T47D (cell line): ENCODE measurements around the gene GAB2.

Experiments
- DNase-seq, 2 experiments: peaks; one replicate each; pipeline versions ENCODE4 v3.0.0 to v3.0.0-alpha.2; 2011 to 2012; ENCODE audit warnings: low read depth in 1 of 2, low spot score in 1 of 2
- JUND ChIP-seq: IDR thresholded peaks from 2 replicates; pipeline ENCODE4 v1.6.1; 2012; ENCODE audit warnings: low read depth
- in situ Hi-C: cut with HindIII; loops from 2 replicates; pipeline ENCODE4 v1.10.0; 2016; ENCODE audit warnings: low sequenced_read_pairs, low pct_unique_long_range_greater_than_20kb

GAB2 gene

DNA sequence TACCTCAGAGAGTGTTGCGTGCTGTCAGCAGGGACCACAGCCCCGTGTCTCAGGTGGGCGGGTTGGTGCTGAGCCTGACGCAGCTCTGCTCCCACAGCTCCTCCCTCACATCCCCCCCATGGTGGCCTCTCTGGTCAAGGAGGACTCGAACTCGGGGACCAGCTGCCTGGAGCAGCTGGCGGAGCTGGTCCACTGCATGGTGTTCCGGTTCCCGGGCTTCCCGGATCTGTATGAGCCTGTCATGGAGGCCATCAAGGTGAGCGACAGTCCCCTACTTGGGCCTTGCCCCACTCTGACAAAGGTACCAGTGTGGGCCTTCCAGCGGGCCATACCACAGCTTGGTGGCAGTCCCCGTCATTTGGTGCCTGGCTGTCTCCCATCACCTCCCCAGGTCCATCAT is 217.1 kb downstream of the GAB2 start:
- TF ChIP-seq JUND: no peak
- in situ Hi-C loops: no loop called here
- DNase-seq: no peak

DNA sequence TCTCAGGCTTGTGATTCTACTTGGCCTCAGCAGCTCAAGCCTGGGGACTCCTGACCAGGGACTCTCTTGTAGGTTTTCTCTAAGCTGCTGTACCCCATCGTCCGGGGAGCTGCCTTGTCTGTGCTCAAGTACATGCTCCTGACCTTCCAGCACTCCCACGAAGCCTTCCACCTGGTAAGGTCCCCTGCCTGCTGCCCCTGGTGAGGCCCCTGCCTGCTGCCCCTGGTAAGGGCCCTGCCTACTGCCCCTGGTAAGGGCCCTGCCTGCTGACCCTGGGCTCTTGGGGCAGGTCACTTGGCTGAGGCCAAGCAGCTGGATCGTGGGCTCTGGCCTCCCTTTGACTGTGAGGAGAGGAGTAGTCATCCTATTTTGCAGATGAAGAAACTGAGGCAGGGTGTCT is 217.6 kb downstream of the GAB2 start:
- in situ Hi-C loops: no loop called here

DNA sequence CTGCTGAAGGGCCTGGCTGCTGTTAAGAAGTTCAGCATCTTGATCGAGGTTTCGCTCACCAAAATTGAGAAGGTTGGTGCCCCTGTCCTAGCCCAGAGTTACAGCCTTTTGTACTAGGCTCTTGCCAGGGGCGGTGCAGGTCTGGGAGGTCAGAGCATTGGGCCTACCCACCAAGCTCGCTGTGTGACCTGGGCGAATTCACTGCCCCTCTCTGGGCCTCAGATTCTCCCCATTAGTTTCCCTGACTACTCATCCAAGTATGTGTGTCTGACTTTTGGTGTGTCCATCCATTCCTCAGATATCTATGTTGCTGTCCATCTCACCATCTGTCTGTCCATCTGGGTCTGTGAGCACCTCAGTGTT is 218.0 kb downstream of the GAB2 start:
- in situ Hi-C loops: no loop called here
- TF ChIP-seq JUND: no peak
- no peak for DNase-seq

More for the DNA sequence above, 217.6 kb downstream of the GAB2 start:
- DNase-seq: no peak
- TF ChIP-seq JUND: no peak

DNA sequence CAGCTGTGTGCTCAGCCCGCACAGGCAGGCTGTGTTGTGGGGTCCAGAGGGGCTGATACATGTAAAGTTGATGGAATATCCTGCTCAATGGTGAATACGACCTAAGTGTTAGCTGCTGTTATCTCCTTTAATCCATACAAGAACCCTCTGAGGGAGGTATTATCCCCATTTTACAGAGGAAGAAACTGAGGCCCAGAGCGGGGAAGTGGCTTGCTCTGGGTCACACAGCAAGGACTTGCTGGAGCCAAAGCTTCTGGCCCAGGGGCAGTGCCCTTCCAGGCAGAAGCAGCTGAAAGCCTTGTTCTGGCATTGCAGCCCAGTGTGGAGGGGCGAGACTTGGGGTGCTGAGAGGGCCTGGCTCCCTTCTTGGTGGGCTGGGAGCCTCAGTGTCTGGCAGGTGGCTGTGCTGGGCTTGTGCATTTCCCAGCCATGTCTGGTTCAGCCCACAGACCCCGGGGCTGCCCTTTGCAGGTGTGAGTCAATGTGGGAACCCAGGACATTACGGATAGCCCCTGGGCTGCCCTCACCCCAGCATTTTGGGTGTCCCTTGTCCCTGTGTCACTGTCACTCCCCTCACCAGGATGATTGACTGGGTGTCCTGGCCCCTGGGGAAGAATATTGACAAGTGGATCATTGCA is 218.5 kb downstream of the GAB2 start:
- no peak for DNase-seq
- TF ChIP-seq JUND: no peak
- in situ Hi-C loops: no loop called here

DNA sequence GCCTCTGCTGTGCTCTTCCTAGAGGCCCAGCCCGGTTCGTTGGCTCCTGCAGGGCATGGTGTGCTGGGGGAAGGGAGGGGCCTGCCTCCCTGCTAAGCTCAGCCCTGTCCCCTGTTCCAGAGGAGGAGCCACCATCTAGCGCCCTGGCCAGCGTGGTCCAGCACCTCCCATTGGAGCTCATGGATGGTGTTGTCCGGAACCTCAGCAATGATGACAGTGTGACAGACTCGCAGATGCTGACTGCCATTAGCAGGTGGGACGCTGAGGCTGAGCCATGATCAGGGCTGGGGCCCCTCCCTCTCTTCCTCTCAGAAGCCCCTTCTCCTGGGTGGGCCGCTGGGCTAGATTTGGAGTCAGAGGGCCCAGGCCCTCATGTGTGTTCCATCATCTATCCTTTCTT is 219.8 kb downstream of the GAB2 start:
- no peak for DNase-seq
- no peak for TF ChIP-seq JUND
- in situ Hi-C loops: no loop called here

DNA sequence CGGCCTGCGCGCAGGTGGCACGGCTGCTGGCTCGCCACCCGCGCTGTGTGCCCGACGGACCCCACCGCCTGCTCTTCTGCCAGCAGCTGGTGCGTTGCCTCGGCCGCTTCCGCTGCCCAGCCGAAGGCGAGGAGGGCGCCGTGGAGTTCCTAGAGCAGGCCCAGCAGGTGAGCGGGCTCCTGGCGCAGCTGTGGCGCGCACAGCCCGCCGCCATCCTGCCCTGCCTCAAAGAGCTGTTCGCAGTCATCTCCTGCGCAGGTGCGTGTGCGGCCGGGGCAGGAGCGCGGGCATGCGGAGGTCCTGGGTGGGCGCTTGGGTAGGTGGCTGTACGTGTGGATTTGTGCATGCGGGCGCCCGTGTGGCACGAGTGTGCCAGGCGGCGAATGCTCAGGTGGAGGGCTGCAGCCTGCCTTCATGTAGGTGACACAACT is 220.9 kb downstream of the GAB2 start:
- DNase-seq: no peak
- in situ Hi-C loops: no loop called here
- TF ChIP-seq JUND: no peak

DNA sequence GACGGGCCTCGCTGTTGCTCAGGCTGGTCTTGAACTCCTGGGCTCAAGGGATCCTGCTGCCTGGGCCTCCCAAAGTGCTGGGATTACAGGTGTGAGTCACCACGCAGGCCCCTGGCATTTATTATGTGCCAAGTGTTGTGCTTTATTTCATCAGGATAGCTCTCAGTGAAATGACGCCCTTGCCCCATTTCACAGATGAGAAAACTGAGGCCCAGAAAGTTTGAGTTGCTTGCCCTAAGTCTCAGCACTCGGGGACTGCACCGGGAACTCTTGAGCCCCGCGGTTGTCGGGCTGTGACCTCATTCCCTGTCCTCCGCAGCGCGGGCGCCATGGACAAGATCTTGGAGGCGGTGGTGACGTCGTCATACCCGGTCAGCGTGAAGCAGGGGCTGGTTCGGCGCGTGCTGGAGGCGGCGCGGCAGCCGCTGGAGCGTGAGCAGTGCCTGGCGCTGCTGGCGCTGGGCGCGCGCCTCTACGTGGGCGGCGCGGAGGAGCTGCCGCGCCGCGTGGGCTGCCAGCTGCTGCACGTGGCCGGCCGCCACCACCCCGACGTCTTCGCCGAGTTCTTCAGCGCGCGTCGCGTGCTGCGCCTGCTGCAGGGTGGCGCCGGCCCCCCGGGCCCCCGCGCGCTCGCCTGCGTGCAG is 221.6 kb downstream of the GAB2 start:
- TF ChIP-seq JUND: no peak
- in situ Hi-C loops: no loop called here
- DNase-seq: no peak

DNA sequence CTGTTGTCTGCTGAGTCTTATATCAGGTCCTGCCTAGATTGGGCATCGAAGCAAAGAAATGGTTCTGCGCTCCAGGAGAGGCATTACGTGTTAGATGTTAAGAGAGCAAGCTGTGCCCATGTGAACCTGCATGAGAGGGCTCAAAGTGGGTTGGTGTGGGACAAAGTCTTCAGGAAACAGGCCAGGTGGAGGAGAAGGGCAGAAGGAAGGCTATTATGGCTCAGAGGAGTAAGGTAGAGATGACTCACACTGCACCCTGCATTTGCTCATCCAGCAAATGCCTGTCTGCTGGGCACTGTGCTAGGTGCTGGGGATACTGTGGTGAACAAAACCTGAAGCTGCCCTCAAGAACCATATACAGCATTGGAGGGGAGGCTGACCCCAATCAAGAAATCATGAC is 223.1 kb downstream of the GAB2 start:
- no peak for DNase-seq
- no peak for TF ChIP-seq JUND
- in situ Hi-C loops: no loop called here

DNA sequence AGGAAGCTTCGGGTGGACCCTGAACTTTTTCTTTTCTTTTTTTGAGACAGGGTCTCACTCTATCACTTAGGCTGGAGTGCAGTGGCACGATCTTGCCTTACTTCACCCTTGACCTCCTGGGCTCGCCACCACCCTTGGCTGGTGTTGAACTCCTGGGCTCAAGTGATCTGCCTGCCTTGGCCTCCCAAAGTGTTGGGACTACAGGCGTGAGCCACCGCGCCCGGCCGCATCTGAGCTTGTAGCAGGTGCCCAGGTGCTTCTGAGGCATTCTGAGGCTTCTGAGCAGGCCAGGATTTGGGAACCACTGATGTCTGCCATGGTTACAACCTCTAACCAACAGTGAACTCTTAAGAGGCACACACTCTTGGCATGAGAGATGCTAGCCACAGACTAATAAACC is 223.8 kb downstream of the GAB2 start:
- no peak for DNase-seq
- in situ Hi-C loops: no loop called here
- TF ChIP-seq JUND: no peak

DNA sequence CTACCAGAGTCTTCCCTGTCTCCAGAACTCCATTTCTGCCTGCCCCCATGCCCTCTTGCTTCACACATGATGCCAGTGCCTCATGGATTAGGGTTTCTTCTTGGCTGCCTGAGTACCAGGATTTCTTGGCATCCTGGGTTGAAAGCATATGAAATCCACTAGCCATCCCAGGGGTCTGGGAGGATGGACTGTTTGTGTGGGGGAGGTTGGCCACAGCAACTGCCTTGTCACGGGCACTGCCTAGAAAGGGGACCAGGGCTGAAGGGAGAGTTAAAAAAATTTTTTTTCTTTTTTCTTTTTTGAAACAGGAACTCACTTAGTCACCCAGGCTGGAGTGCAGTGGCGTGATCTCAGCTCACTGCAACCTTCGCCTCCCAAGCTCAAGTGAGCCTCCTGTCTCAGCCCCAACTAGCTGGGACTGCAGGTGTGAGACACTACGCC is 224.7 kb downstream of the GAB2 start:
- no peak for TF ChIP-seq JUND
- no peak for DNase-seq

DNA sequence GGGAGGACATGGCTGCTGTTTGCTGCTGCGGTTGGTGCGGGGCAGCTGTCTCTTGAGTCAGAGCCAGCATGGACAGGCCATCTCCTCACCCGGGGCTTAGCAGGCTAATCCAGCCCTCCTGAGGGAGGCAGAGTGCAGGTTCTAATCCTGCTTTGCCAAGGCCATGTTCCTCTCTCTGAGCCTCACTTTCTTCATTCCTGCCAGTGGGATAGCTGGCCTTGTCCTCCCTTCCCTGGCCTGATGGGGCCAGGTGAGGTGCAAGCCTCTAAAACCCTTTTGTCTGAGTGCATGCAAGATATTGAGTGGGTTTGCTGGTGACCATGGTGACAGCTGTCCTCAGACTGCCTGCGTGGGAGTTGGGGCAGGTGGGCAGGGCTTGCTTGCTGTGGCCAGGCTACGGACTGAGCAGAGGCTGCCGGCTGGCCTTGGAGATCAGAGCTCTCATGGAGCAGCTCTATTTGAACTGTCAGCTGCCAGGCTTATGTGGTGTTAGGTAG is 225.3 kb downstream of the GAB2 start:
- DNase-seq: no peak
- in situ Hi-C loops: no loop called here
- TF ChIP-seq JUND: no peak

More for the DNA sequence above, 224.7 kb downstream of the GAB2 start:
- in situ Hi-C loops: no loop called here

DNA sequence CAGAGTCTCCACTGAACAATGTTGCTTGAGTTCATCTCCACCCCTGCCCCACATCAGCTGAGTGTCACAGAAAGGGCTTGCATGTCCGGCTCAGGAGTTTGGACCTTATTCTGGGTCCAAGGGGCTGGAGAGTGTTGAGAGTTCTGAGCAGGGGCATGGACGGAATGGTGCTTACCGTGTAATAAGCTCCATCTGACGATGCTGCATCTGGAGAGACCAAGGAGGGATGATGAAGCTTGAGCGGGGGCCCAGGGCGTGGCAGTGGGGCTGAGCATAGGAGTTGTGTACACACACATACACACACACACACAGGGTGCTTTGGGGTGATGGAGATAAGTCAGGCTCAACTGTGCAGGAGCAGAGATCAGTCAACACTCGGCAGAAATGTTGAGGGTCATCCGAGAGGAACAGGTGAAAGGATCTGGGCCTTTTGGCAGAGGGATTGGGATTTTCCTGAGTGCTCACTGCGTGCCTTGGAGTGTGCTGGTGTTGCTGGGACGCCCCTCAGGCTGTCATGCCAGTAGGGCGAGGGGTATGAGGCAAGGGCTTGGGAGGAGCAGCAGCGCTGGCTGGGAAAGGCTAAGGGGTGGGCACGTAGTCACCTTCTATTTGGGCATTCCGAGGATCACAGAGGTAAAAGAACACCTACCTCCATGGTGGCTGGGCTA is 226.6 kb downstream of the GAB2 start:
- in situ Hi-C loops: no loop called here
- DNase-seq: no peak
- TF ChIP-seq JUND: no peak

DNA sequence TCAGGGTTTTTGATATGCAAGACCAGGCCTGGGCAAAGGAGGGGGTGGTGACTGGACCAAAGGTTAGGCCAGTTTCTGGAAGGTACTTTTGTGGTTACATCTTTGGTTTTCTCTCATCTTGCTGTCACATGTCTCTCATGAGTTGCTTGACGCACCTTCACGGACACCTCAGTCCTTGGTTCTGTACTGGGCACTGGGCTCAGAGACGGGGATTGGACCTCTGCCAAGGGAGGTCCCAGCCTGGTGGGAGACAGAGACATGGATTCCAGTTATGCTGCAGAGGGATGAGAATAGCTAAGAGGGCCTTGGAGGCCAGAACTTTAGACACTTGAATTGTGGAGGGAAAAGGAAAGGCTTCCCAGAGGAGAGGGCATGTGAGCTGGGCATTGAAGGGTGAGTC is 227.2 kb downstream of the GAB2 start:
- DNase-seq: no peak
- no peak for TF ChIP-seq JUND

More for the DNA sequence above, 227.2 kb downstream of the GAB2 start:
- in situ Hi-C loops: no loop called here
